SK-N-SH (cell line): Measurements from ENCODE around the gene TSPY1. TPM values are rescaled to one million over a fixed set of nuclear protein-coding genes. Genes with fewer than 3 reads are reported as not detected.
"Not testable (repeated sequence)": the region's sequence is repeated elsewhere in the genome, so short reads cannot be mapped to it uniquely, and the experiment has no call there.

Experiments used
- CTCF ChIA-PET: fragments of 300-600, 350-600 bp; formaldehyde crosslinking; extraction: SDS; loops from one replicate; lab custom pipeline; 2021; lab: Yijun Ruan, JAX
- POLR2A ChIA-PET: fragments of 350-600 bp; sonication (Branson Sonifier 250); formaldehyde crosslinking; extraction: SDS; loops from one replicate; lab custom pipeline; 2020; ENCODE audit warnings: antibody characterized with exemption, inconsistent platforms; lab: Yijun Ruan, JAX
- DNase-seq: peaks from one replicate; pipeline ENCODE4 v3.0.0; 2012
- H2AFZ ChIP-seq: fragments of 200-600 bp; sonication (generic); 2 replicates; pipeline ENCODE4 v1.8.1; 2016; ENCODE audit warnings: antibody characterized with exemption, mild to moderate bottlenecking, low read depth
- H3F3A ChIP-seq: fragments of 200-600 bp; sonication (generic); replicated peaks from 2 replicates; pipeline ENCODE3; 2016; ENCODE audit warnings: antibody characterized with exemption, mild to moderate bottlenecking; ENCODE audit not compliant: insufficient read depth
- H3K27ac ChIP-seq, 2 experiments: fragments of 200-500 bp in 1 of 2; fragments of 200-600 bp in 1 of 2; sonication (Bioruptor generic) in 1 of 2; sonication (generic), shearing (Covaris generic) in 1 of 2; 2 replicates each; pipeline versions ENCODE4 v1.5.1 to v1.6.1; 2014 to 2016; ENCODE audit warnings: low read depth in 2 of 2, inconsistent platforms in 1 of 2, low read length in 1 of 2, mild to moderate bottlenecking in 1 of 2, mixed read lengths in 1 of 2
- H3K27me3 ChIP-seq: fragments of 200-600 bp; sonication (generic), shearing (Covaris generic); 2 replicates; pipeline ENCODE4 v1.6.1; 2016; ENCODE audit warnings: mixed run types; ENCODE audit not compliant: insufficient read depth
- H3K36me3 ChIP-seq, 2 experiments: fragments of 200-500 bp in 1 of 2; fragments of 200-600 bp in 1 of 2; sonication (Bioruptor generic) in 1 of 2; sonication (generic) in 1 of 2; replicated peaks in 1 of 2; 2 replicates each; pipeline versions ENCODE3 to v1.5.1; 2014 to 2016; ENCODE audit warnings: low read length in 1 of 2, mild to moderate bottlenecking in 1 of 2; ENCODE audit not compliant: insufficient read depth in 2 of 2, control insufficient read depth in 1 of 2
- H3K4me1 ChIP-seq, 2 experiments: fragments of 200-500 bp in 1 of 2; fragments of 200-600 bp in 1 of 2; sonication (Bioruptor generic) in 1 of 2; sonication (generic), shearing (Covaris generic) in 1 of 2; 2 replicates each; pipeline versions ENCODE4 v1.5.1 to v1.6.1; 2014 to 2016; ENCODE audit warnings: low read depth in 1 of 2, low read length in 1 of 2, mixed run types in 1 of 2; ENCODE audit not compliant: insufficient read depth in 2 of 2, control insufficient read depth in 1 of 2
- H3K4me2 ChIP-seq: fragments of 200-600 bp; sonication (generic), shearing (Covaris generic); 2 replicates; pipeline ENCODE4 v1.6.1; 2017; ENCODE audit warnings: mixed run types
- H3K4me3 ChIP-seq, 2 experiments: fragments of 200-500 bp in 1 of 2; fragments of 200-600 bp in 1 of 2; sonication (Bioruptor generic) in 1 of 2; sonication (generic), shearing (Covaris generic) in 1 of 2; 2 replicates each; pipeline versions ENCODE4 v1.5.1 to v1.8.1; 2014 to 2016; ENCODE audit warnings: low read depth in 2 of 2, inconsistent platforms in 1 of 2, low read length in 1 of 2, mild to moderate bottlenecking in 1 of 2, mixed read lengths in 1 of 2, moderate library complexity in 1 of 2
- H3K79me2 ChIP-seq: fragments of 200-600 bp; sonication (generic); 2 replicates; pipeline ENCODE4 v1.8.1; 2017; ENCODE audit warnings: mild to moderate bottlenecking; ENCODE audit not compliant: insufficient read depth
- H3K9ac ChIP-seq: fragments of 200-600 bp; sonication (generic); 2 replicates; pipeline ENCODE4 v1.6.1; 2017; ENCODE audit warnings: mixed run types
- H3K9me2 ChIP-seq: fragments of 200-600 bp; sonication (generic); 2 replicates; pipeline ENCODE4 v1.6.1; 2017; ENCODE audit warnings: mixed run types
- H3K9me3 ChIP-seq: fragments of 200-600 bp; sonication (generic); 2 replicates; pipeline ENCODE4 v1.6.1; 2017; ENCODE audit warnings: mixed run types, mild to moderate bottlenecking, moderate library complexity
- H4K20me1 ChIP-seq: fragments of 200-600 bp; sonication (generic); 2 replicates; pipeline ENCODE4 v1.6.1; 2017; ENCODE audit warnings: mild to moderate bottlenecking, mixed run types; ENCODE audit not compliant: insufficient read depth
- WGBS: methylation state at CpG from one replicate; pipeline ENCODE4 v1.1.6; 2017; ENCODE audit warnings: low lambda C conversion rate; 5-methylcytosine and 5-hydroxymethylcytosine counted together
- polyA plus RNA-seq, 3 experiments: library from polyadenylated mRNA; depleted of rRNA; stranded (reverse); fragments of >200 nt; gene quantifications; 2 replicates each; pipeline ENCODE4 v1.2.3, GENCODE V29; 2012

Gene TSPY1
- polyA plus RNA-seq (2012; rRNA removed), result not detected in 2 replicates
- not detected in 2 replicates for polyA plus RNA-seq (2012; cell fraction: cytosol; rRNA removed)
- not detected in 2 replicates for polyA plus RNA-seq (2012; cell fraction: nucleus; rRNA removed)

GRCh38 chrY:9466655-9467054, at the start of gene TSPY1:
TSPY1 (plus strand) TSS chrY:9466955; CDS start chrY:9467001, 46 bp downstream.
- H3K36me3 ChIP-seq, H3K27me3 ChIP-seq, H3K9me2 ChIP-seq, H2AFZ ChIP-seq, DNase-seq, H3K27ac ChIP-seq, H3K4me3 ChIP-seq, CTCF ChIA-PET, H4K20me1 ChIP-seq, H3K9ac ChIP-seq, H3F3A ChIP-seq, POLR2A ChIA-PET, H3K4me1 ChIP-seq, H3K9me3 ChIP-seq, H3K79me2 ChIP-seq, H3K4me2 ChIP-seq: not testable (repeated sequence)
- no CpG with 5 or more reads among the region's 25 CpGs for WGBS

- H3F3A ChIP-seq, H3K4me2 ChIP-seq, DNase-seq, CTCF ChIA-PET, H3K9me2 ChIP-seq, H4K20me1 ChIP-seq, H3K9me3 ChIP-seq, H3K79me2 ChIP-seq, H2AFZ ChIP-seq, H3K4me1 ChIP-seq, H3K9ac ChIP-seq, H3K27me3 ChIP-seq, H3K4me3 ChIP-seq, POLR2A ChIA-PET, H3K36me3 ChIP-seq, H3K27ac ChIP-seq: not testable (repeated sequence)
- WGBS, result no CpG with 5 or more reads among the region's 26 CpGs
These were observed 20.2 kb downstream of the TSPY1 start, which contains the start of gene TSPY9 for GRCh38 chrY:9486967-9487366. TSPY9 (plus strand) TSS chrY:9487267; CDS start chrY:9487313, 46 bp downstream.

- H3K9ac ChIP-seq, H4K20me1 ChIP-seq, POLR2A ChIA-PET, H3K4me3 ChIP-seq, H3K4me1 ChIP-seq, CTCF ChIA-PET, H3K27me3 ChIP-seq, DNase-seq, H3K27ac ChIP-seq, H3K79me2 ChIP-seq, H3F3A ChIP-seq, H3K9me2 ChIP-seq, H3K4me2 ChIP-seq, H3K36me3 ChIP-seq, H3K9me3 ChIP-seq, H2AFZ ChIP-seq: not testable (repeated sequence)
- WGBS, result no CpG with 5 or more reads among the region's 6 CpGs
These were observed 37.6 kb downstream of the TSPY1 start for GRCh38 chrY:9504396-9504795.

GRCh38 chrY:9516287-9516686, 49.5 kb downstream of the TSPY1 start:
- POLR2A ChIA-PET, H3K4me2 ChIP-seq, H3K79me2 ChIP-seq, H3K9me3 ChIP-seq, H3K9ac ChIP-seq, H2AFZ ChIP-seq, H3K4me1 ChIP-seq, H3K4me3 ChIP-seq, DNase-seq, H3F3A ChIP-seq, CTCF ChIA-PET, H3K9me2 ChIP-seq, H4K20me1 ChIP-seq, H3K27me3 ChIP-seq, H3K27ac ChIP-seq, H3K36me3 ChIP-seq: not testable (repeated sequence)
- WGBS, result no CpG with 5 or more reads among the region's 12 CpGs

Other genes starting within 250 kb of the TSPY1 start
- gene TSPY4, start 129.5 kb upstream of the TSPY1 start, polyA plus RNA-seq (2012; rRNA removed), result not detected in 2 replicates
- gene TSPY8, start 109.2 kb upstream of the TSPY1 start, polyA plus RNA-seq (2012; rRNA removed), result not detected in 2 replicates
- gene TSPY3, start 68.5 kb upstream of the TSPY1 start, polyA plus RNA-seq (2012; rRNA removed), result not detected in 2 replicates
- gene TSPY9, start 20.3 kb downstream of the TSPY1 start, polyA plus RNA-seq (2012; rRNA removed), result not detected in 2 replicates
- gene TSPY10, start 60.9 kb downstream of the TSPY1 start, polyA plus RNA-seq (2012; rRNA removed), result not detected in 2 replicates